NCI-H1436 treated with DMSO at 0.1 percent for 48 hours (cell line): ENCODE results near the gene BBX.
"Not testable (repeated sequence)": the region's sequence is repeated elsewhere in the genome, so short reads cannot be mapped to it uniquely, and the experiment has no call there.

ENCODE experiments used
- DNase-seq: peaks from one replicate; lab custom pipeline; 2025; lab: John Stamatoyannopoulos, UW

The BBX gene

DNA sequence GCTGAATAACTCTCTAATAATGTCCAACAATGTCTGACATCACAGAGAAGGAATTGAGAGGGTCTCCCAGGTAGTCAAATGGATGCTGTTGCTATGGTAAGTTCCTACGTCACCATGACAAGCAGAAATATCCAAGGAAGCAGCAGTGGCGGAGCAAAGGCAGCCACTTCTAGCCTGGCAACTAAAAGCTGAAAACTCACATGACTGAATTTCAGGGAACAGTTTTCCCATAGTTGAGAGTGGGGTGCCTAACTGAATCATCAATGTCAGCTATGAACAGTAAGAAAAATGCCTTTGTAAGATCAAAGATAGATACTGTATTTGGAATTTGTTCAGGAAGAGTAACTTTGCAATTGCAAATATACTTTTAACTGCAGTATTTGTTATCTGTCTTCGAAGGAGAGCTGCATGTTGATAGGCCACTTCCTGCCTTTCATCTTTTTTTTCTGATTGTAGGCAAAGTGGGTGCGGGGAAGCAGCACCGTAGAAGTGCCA, 161.7 kb downstream of the BBX start:
- DNase-seq, result no peak

DNA sequence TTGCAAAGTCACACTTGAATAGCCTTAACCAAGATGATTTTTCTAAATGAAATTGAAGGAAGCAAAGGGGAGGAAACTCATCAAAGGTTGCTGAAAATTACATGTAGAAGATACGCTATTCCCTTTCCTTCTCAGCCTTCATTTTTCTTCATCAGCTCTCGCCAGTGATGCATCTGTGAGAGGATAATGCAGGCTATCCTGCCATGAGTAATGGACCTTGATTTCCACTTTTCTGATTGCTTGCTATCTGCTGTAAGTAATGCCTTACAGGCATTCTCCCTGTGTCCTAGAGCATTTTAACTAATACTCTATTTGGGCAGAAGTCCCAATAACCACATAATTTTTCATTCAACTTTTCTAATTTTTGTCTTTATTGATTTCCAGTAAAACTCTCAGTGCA, 162.6 kb downstream of the BBX start:
- DNase-seq, result no peak

DNA sequence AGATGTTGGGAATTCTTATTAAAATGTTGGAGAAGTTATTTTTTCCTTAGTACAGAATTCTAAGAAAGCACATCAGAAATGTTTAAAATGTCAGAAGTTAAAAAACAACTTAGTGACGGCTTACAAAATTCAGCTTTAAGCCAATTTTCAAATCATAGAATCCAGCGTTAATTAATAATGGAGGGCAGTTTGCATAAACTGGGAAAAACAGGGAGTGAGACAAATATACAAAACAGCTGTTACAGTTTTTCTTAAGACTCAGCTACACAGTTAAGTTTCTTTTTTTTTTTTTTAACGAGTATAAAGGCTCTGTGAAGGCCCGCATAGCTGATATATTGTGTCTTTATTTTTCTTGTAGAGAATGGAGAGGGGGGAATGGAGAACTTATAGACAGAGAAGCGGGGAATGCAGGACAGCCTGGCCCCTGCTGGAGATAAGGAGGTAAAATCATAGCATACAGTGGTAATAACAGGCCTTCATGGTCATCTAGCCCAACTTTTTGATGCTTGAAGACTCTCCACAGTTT, 164.4 kb downstream of the BBX start:
- DNase-seq, result no peak

DNA sequence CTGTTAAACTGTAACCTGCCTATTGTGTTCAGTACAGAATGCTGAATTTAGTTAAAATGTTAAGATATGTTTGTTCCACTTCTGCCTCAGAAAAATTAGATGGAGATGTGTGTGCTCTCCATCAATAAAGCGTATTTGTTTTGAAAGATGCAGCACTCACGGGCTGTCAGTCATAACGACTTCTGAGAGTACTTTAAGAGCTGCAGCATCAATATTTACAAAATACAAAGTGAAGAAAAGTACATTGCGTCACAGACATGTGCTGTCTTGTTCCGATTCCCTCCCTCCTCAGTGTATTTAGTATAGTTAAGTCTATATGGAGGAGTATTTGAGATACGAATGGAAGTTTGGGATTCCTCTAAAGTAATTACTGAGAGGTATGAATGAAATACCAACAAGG, 166.6 kb downstream of the BBX start:
- no peak for DNase-seq

DNA sequence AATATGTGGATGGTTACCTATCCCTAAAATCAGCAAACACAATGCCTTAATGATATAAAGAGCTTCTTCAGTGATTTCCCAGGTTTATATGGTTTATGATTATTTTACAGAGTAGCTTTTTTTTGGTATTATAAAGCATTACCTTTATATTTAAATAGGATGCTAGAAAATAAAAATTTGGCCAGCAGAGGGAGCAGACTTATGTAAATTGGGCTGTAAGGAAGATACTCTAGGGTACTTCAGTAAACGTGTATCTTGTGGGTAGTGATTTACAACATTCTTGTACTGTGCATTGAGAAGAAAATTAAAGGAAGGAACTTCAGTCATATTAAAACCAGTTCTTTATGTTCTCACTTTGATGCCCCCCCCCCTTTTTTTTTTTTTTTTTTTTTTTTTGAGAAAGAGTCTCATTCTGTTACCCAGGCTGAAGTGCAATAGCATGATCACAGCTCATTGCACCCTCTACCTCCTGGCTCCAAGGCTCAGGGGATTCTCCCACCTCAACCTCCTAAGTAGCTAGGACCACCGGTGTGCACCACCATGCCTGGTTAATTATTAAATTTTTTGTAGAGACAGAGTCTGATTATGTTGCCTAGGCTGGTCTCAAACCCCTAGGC, 167.9 kb downstream of the BBX start:
- no peak for DNase-seq

DNA sequence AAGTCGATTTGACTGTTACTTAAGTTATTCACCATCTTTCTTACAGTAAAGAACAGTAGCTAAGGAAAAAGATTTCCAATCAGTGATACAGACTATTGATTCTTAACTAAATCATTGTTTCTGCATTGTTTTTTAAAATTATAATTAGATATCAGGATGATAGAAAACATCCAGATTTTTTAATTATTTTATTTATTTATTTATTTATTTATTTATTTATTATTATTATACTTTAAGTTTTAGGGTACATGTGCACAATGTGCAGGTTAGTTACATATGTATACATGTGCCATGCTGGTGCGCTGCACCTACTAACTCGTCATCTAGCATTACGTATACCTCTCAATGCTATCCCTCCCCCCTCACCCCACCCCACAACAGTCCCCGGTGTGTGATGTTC, 169.2 kb downstream of the BBX start:
- DNase-seq, result not testable (repeated sequence)

DNA sequence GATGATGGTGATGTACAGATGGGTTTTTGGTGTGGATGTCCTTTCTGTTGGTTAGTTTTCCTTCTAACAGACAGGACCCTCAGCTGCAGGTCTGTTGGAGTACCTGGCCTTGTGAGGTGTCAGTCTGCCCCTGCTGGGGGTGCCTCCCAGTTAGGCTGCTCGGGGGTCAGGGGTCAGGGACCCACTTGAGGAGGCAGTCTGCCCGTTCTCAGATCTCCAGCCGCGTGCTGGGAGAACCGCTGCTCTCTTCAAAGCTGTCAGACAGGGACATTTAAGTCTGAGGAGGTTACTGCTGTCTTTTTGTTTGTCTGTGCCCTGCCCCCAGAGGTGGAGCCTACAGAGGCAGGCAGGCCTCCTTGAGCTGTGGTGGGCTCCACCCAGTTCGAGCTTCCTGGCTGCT, 174.6 kb downstream of the BBX start:
- not testable (repeated sequence) for DNase-seq

DNA sequence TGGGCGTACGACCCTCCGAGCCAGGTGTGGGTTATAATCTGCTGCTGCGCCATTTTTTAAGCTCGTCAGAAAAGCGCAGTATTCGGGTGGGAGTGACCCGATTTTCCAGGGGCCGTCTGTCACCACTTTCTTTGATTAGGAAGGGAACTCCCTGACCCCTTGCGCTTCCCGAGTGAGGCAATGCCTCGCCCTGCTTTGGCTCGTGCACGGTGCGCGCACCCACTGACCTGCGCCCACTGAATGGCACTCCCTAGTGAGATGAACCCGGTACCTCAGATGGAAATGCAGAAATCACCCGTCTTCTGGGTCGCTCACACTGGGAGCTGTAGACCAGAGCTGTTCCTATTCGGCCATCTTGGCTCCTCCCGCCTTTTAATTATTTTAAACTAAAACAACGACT, 175.1 kb downstream of the BBX start:
- DNase-seq, result not testable (repeated sequence)

DNA sequence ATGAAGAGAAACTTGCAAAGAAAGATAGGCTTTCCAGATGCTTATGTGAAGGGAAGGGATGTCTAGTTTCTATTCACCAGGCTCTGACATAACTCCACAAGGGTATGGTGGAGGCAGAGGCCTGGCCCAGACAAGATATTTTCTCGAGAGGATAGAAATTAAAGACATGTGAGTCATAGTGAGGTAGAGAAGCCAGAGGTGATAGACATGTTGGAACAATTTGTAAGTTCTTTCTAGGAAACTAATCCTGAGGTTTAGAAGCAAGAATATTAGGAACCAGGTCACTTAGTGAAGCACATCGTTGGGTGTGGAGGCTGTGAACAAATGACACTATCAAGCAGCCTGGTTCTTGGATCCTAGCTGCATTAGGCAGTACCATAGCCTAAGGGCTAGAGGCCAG, 176.9 kb downstream of the BBX start:
- DNase-seq, result no peak

DNA sequence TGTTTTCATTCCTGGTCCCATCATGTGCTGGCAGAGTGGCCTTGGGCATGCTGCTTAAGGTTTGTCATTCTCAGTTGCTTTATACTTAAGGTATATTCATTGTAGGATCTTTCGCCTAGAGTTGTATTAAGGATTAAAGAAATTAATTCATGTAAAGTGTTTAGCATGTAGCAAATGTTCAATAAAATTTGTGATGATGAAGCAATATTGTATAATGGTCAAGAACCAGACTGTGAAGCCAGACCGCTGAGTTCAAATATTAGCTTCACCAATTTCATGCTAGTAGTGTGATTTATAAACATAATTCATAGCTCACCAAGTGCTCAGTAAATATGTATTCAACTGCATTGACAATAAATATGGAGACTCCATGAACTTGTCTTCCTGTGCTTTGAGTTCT, 178.5 kb downstream of the BBX start:
- no peak for DNase-seq

DNA sequence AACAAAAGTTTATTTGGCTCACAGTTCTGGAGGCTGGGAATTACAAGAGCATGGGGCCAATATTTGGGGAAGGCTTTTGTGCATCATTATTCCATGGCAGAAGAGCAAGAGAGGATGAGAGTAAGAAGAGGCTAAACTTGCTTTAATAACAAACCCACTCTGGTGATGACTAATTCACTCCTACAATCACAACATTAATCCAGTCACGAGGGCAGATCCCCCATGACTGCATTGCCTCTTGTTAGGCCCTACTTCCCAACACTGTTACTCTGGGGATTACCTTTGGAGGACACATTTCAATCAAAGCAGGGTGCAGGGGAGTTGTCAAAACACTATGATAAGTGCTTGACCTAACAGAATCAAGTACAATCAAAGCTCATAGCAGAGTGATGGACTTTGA, 181.7 kb downstream of the BBX start:
- DNase-seq, result no peak

DNA sequence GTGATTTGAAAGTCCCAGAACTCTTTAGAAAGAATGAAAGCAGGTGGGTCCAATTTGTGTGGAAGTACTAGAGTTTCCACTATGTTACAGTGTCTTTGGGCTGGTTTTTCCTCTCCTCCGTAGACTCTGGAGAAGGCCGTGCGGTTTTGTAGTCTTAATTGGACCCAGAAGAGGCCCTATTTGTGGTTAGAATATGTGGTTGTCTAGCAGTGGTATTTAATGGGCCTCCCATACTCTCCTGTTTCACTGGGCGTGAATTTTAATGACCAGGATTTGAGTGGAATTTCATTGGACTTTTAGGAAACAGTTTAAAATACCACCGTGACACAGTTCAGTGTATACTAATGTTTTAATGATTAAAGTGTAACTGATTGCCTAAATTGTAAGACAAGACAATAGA, 182.3 kb downstream of the BBX start:
- DNase-seq, result no peak

DNA sequence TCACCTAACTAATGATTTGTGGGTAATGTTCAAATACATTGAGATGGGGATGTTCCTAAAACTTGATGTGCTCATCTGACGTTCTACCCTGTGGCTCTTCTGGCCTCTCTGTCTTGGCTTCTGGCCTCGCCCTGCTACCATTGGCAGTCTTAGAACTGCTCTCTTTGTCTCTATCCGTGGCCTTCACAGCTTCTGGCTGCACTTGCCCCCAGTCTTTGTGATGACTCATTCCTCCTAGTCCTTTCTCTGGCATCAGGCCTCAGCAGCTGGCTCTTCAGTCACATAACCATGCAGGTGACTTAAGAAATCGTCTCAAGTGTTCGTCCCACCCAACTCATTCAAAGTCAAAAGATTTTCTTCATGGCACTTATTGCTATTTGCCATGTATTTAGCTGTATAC, 188.1 kb downstream of the BBX start:
- no peak for DNase-seq

DNA sequence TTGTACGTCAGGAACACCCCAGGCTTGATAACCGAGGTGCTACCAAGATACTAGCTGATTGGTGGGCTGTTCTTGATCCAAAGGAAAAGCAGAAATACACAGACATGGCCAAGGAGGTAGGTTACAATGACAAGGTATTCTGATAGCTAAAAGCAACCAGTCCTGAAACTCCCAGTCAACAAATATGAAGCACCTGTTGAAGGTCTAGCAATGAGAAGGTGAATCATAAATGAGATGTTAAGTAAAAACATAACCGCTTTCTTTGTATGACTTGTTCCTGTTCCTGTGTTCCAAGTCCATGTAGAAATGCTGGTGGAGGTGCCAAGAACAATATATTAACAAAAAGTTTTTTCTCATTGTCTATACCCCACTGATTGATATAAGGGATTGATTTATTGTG, 194.0 kb downstream of the BBX start:
- DNase-seq, result no peak

DNA sequence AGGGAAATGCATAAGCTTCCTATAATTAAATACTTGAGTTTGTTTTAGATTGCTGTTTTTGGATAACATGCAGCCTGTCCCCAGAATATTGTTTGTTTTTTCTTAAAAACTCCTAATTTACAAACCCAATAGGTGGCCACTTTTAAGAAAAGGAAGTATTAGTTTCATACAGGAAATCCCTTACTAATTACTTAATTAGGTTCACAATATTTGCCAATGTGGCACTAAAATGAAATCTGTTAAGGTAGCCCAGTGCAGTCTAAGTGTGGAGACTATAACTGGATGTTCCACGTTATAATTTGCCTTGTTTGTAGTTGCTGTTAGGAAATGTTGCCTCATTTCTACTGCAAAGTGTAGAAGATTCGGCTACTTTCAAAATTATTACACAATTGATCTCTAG, 195.8 kb downstream of the BBX start:
- no peak for DNase-seq

DNA sequence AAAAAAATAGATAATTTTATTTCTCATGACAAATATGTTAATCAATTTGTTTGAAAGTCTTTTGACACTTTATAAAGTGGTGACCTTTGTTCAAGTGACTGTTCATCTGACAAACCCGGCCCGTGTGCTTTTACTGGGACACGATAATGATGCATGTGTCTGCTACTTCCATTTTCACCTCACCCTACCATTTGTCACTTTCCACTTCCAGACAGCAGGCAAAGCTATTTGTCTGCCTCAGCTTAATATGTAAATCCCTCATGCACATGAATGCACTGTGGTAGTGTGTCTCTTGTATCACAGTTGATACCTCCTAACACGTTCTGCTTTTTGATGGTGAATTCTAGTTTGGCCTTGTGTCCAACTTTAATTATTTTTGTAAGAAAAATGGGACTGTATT, 204.3 kb downstream of the BBX start:
- no peak for DNase-seq

DNA sequence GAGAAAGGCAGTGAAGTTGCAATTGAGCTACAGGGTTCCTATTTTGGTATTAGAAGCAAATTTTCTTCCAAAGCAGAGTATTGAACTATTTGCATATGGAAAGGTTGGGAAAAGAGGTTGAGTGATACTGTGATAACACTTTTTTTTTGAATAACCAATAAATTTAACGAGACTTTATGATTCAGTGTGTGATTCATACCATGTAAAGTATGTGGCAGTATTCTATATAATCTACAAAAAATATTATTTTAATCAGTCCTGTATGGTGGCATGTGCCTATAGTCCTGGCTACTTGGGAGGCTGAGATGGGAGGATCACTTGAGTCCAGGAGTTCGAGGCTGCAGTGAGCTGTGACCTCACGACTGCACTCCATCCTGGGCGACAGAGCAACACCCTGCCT, 206.9 kb downstream of the BBX start:
- DNase-seq, result no peak

DNA sequence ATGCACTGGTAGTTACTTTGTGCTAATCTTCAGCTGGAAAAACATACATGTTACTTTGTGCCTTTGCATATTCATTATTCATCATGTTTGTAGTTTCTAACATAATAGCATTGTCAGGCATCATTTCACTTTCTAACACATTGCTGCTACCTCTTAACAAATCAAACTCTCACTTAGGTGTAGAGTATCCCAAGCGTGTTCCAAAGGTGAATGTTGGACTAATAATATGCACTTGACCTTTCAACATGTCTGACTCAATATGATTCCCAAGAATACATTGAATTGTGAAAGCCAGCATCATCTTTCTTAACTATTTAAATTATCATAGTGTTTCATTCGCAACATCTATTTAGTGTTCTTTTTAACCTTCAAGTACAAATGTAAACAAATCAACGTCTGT, 211.6 kb downstream of the BBX start:
- no peak for DNase-seq

DNA sequence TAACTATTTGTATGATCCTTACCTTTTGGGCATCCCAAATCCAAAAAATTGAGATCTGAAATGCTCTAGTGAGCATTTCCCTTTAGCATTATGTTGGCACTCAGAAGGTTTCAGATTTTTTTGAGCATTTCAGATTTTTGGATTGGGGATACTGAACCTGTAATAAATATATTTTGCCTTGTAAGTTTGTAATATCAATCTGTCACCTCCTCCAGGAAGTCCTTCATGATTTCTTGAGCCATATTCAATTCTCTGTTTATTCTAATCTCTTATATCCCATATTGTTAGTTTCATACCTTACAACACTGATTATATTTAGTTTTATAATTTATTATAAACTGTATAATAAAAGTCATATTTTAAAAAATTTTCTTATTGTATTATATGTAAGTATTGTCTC, 215.2 kb downstream of the BBX start:
- DNase-seq, result no peak

DNA sequence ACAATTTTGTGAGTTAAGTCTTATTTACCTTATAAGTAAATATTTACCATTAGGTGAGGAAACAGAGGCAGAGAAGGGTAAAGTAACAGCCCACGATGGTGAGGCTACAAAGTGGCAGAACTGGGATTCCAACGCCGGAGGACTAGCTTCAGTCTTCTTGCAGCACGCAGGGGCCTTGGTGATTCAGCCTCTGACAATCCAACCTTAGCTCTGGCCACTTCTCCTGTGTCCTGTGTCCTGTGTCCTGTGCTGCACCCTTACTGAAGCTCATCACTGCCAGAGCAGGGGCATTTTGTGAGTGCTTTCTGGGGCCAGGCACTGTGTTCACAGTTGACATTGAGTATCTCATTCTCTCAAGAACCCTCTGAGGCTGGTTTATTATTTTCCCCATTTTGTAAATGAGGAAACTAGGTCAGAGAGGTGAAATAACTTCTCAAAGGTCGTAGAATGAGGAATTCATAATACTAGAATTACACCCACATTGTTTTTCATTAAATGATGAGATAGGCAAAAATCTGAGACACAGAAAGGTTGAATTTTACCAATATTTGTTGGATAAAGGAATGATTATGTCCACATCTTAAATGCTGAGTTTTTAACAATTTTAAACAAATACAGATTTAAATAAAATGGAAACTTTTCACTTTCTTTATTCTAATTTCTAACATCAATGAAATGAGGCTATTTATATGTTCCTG, 215.9 kb downstream of the BBX start:
- no peak for DNase-seq

DNA sequence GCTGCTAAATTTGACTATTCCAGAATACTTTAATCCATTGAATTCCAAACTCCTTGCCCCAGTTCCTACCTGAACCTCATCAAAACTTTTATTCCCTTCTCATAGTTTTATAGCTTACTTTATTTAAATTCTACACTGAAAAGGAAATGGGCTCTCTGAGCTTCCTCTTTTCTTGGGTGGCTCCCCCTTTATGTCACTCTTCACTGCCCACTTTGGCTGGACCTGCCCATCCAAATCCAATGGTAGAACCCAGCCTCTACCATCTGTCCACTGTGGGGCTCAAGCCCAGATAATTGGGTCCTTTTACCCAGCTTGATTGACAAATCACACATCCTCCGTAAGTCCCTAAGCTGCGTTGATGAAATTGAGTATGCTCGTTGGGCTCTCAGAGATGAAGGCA, 216.5 kb downstream of the BBX start:
- DNase-seq, result no peak

DNA sequence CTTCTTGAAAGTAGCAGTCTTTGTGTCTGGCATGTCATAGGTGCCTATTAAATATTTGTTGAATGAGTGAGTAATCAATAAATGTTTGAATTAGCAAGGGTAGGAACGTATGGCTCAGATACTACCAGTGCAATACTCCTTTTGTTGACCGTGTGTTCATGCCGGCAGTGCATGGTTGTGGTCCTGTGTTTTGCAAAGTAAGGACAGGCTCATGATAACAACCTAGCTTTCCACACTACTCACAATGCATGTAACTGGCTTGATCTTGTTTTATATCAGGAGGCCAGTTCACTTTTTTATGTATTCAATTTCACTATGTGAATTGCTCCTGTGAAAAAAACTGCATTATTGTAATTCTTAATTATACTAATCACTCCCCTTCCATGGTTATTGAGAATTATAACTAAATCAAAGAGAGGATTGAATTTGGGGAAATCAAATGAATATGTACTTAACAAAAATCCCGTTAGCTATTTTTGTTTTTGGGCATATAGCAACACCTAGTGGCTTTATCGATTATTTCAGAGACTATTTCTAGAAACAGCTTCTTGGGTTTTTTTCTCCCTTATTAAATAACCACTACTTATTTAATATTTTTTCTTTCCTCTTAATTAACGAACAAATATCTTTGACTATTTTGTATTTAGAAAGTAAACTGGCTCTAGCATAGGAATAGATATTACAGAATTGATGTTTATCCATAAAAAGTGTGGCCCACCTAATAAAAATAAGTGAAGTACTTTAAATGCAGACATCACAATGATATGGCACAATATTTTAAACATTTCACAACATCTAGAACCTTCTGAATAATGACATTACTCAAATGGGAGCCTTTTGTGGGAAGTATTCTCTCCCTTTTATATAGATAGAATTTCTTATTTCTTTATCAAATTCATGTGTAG, 218.5 kb downstream of the BBX start:
- DNase-seq, result no peak

DNA sequence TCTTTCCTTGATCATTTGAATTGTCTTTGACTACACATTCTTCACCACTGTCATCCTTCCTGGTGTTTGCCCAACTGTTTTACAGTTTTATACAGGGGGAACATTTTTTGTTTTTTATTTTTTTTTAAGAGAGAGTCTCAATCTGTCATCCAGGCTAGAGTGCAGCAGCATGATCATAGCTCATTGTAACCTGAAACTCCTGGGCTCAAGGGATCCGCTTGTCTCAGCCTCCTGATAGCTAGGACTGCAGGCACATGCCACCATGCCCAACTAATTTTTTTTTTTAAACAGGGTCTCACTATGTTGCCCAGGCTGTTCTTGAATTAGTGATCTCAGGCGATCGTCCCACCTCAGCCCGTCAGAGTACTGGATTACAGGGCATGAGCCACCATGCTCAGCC, 222.6 kb downstream of the BBX start:
- DNase-seq, result no peak
